HepG2 (cell line): ENCODE data around the gene ENTPD6. TPM values are rescaled to one million over a fixed set of nuclear protein-coding genes. Genes with fewer than 3 reads are reported as not detected.

Source experiments
- MAZ ChIP-seq, 2 experiments: sonication (generic) in 1 of 2; formaldehyde crosslinking in 1 of 2; IDR thresholded peaks; 2 replicates each; pipeline versions ENCODE4 v1.5.0 to v1.6.1; 2012 to 2020; ENCODE audit warnings: low read depth in 2 of 2, mild to moderate bottlenecking in 2 of 2, borderline replicate concordance in 1 of 2, improper control_type of control experiment in 1 of 2, low read length in 1 of 2, missing genetic modification reagents in 1 of 2, moderate library complexity in 1 of 2
- RARG ChIP-seq: sonication (generic); formaldehyde crosslinking; IDR thresholded peaks from 2 replicates; pipeline ENCODE4 v1.4.0; 2020; ENCODE audit warnings: low read depth, mild to moderate bottlenecking, missing genetic modification reagents
- SSRP1 ChIP-seq: IDR thresholded peaks from 2 replicates; pipeline ENCODE4 v1.6.1; 2016; ENCODE audit warnings: control low read depth
- TEAD3 ChIP-seq: optimal IDR thresholded peaks from 2 replicates; pipeline ENCODE3; 2016; ENCODE audit warnings: borderline replicate concordance
- ZEB1 ChIP-seq: IDR thresholded peaks from 2 replicates; pipeline ENCODE4 v1.6.1; 2012; ENCODE audit warnings: mild to moderate bottlenecking, low read depth, inconsistent platforms; ENCODE audit not compliant: insufficient replicate concordance
- ZNF121 ChIP-seq: sonication (generic); formaldehyde crosslinking; IDR thresholded peaks from 2 replicates; pipeline ENCODE4 v1.5.0; 2020; ENCODE audit warnings: mild to moderate bottlenecking, missing genetic modification reagents
- ZNF550 ChIP-seq: sonication (generic); formaldehyde crosslinking; IDR thresholded peaks from 2 replicates; pipeline ENCODE4 v1.4.0; 2020; ENCODE audit warnings: mild to moderate bottlenecking, missing genetic modification reagents, borderline replicate concordance
- ZSCAN30 ChIP-seq: sonication (generic); formaldehyde crosslinking; IDR thresholded peaks from 2 replicates; pipeline ENCODE4 v1.5.0; 2020; ENCODE audit warnings: mild to moderate bottlenecking, missing genetic modification reagents
- ZZZ3 ChIP-seq: sonication (generic); formaldehyde crosslinking; IDR thresholded peaks from 2 replicates; pipeline ENCODE4 v1.4.0; 2020; ENCODE audit warnings: missing genetic modification reagents, mild to moderate bottlenecking, borderline replicate concordance
- polyA plus RNA-seq, 8 experiments: library from polyadenylated mRNA; depleted of rRNA in 3 of 8; stranded (reverse) in 7 of 8; unstranded in 1 of 8; fragments of >200 nt; fragmentation: Illumina TruSeq in 4 of 8; extraction: Trizol in 4 of 8; gene quantifications; 2 replicates each; pipeline versions ENCODE4 v1.2.1 to v1.2.3, GENCODE V29; 2011 to 2016; ENCODE audit warnings: low read depth in 4 of 8, missing spikeins in 1 of 8, mixed read lengths in 1 of 8; ENCODE audit not compliant: insufficient read depth in 1 of 8
- total RNA-seq, 5 experiments: library from RNA; depleted of rRNA; stranded (reverse); fragments of >200 nt; fragmentation: Illumina TruSeq; extraction: Trizol; gene quantifications; 2 replicates each; pipeline ENCODE4 v1.2.3, GENCODE V29; 2016; ENCODE audit warnings: low read depth in 1 of 5
- TF ChIP-seq, protein P1 (sequence below), 2 experiments: sonication (generic) in 1 of 2; formaldehyde crosslinking in 1 of 2; IDR thresholded peaks; 2 replicates each; pipeline versions ENCODE4 v1.4.0 to v1.6.1; 2018 to 2020; ENCODE audit warnings: missing genetic modification reagents in 2 of 2, borderline replicate concordance in 1 of 2, low read depth in 1 of 2, mild to moderate bottlenecking in 1 of 2, missing biosample characterization in 1 of 2
- TF ChIP-seq, protein P2 (sequence below): sonication (generic); formaldehyde crosslinking; IDR thresholded peaks from 2 replicates; pipeline ENCODE4 v1.5.0; 2020; ENCODE audit warnings: mild to moderate bottlenecking, missing genetic modification reagents
- TF ChIP-seq, protein P3 (sequence below): sonication (generic); formaldehyde crosslinking; IDR thresholded peaks from 2 replicates; pipeline ENCODE4 v1.5.1; 2020; ENCODE audit warnings: missing genetic modification reagents, mild to moderate bottlenecking, borderline replicate concordance
- TF ChIP-seq, protein P4 (sequence below): sonication (generic); formaldehyde crosslinking; IDR thresholded peaks from 2 replicates; pipeline ENCODE4 v1.5.0; 2020; ENCODE audit warnings: mild to moderate bottlenecking, missing genetic modification reagents
- TF ChIP-seq, protein P5 (sequence below): sonication (generic); formaldehyde crosslinking; IDR thresholded peaks from 2 replicates; pipeline ENCODE4 v1.4.0; 2020; ENCODE audit warnings: mild to moderate bottlenecking, missing genetic modification reagents, borderline replicate concordance

Gene ENTPD6
- total and polyA plus RNA-seq, 2 of the 13 experiments (the other 11 are each of a cell fraction or from before 2014, with no cell fraction given), result 164 to 172 TPM

DNA sequence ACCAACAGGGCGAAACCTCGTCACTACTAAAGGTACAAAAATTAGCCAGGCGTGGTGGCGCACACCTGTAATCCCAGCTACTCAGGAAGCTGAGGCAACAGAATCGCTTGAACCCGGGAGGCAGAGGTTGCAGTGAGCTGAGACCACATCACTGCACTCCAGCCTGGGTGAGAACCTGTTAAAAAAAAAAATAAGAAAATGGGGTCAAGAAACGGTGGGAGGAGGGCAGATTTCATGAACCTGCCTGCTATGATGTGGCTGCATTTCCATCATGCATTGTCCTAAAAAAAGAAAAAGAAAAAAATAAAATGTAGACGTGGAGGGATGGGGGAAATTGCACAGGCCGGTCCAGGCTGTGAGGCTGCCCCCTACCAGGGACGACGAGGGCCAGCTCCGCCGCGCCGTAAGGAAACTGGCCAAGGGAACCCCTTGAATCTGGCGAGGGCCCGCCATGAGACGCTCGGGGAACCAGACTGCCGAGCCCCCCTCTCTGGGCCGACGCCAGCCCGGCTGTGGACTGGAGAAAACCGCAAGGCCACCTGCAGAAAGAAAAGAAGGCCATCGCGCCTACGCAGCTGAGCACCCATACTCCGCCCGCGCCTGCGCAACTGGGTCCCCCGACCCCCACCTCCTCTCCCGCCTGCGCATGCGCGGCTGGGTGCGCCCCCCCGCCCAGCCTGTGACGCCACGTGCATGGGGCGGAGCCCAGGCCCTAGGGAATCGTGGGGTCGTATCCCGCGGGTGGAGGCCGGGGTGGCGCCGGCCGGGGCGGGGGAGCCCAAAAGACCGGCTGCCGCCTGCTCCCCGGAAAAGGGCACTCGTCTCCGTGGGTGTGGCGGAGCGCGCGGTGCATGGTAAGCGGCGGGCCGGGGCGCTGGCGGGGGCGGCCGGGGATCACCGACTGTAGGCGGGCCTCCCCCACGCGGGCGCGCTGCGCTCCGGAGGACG is at the start of gene ENTPD6 (continued):
- TF ChIP-seq, protein P1, sequence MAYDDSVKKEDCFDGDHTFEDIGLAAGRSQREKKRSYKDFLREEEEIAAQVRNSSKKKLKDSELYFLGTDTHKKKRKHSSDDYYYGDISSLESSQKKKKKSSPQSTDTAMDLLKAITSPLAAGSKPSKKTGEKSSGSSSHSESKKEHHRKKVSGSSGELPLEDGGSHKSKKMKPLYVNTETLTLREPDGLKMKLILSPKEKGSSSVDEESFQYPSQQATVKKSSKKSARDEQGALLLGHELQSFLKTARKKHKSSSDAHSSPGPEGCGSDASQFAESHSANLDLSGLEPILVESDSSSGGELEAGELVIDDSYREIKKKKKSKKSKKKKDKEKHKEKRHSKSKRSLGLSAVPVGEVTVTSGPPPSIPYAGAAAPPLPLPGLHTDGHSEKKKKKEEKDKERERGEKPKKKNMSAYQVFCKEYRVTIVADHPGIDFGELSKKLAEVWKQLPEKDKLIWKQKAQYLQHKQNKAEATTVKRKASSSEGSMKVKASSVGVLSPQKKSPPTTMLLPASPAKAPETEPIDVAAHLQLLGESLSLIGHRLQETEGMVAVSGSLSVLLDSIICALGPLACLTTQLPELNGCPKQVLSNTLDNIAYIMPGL (CRISPR knock-in tag; IDR thresholded peaks at IDR 0.05; ENCODE audit: borderline replicate concordance in 1 of 2, low read depth in 1 of 2), result peak; percentile 94 to 98; a peak in 3 of 4 replicates
- TF ChIP-seq, protein P2, sequence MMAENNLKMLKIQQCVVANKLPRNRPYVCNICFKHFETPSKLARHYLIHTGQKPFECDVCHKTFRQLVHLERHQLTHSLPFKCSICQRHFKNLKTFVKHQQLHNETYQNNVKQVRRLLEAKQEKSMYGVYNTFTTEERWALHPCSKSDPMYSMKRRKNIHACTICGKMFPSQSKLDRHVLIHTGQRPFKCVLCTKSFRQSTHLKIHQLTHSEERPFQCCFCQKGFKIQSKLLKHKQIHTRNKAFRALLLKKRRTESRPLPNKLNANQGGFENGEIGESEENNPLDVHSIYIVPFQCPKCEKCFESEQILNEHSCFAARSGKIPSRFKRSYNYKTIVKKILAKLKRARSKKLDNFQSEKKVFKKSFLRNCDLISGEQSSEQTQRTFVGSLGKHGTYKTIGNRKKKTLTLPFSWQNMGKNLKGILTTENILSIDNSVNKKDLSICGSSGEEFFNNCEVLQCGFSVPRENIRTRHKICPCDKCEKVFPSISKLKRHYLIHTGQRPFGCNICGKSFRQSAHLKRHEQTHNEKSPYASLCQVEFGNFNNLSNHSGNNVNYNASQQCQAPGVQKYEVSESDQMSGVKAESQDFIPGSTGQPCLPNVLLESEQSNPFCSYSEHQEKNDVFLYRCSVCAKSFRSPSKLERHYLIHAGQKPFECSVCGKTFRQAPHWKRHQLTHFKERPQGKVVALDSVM (CRISPR knock-in tag), result peak; percentile 92
- peak; percentile 50 for TF ChIP-seq TEAD3 (CRISPR knock-in tag)
- no peak for TF ChIP-seq ZEB1
- TF ChIP-seq, protein P3, sequence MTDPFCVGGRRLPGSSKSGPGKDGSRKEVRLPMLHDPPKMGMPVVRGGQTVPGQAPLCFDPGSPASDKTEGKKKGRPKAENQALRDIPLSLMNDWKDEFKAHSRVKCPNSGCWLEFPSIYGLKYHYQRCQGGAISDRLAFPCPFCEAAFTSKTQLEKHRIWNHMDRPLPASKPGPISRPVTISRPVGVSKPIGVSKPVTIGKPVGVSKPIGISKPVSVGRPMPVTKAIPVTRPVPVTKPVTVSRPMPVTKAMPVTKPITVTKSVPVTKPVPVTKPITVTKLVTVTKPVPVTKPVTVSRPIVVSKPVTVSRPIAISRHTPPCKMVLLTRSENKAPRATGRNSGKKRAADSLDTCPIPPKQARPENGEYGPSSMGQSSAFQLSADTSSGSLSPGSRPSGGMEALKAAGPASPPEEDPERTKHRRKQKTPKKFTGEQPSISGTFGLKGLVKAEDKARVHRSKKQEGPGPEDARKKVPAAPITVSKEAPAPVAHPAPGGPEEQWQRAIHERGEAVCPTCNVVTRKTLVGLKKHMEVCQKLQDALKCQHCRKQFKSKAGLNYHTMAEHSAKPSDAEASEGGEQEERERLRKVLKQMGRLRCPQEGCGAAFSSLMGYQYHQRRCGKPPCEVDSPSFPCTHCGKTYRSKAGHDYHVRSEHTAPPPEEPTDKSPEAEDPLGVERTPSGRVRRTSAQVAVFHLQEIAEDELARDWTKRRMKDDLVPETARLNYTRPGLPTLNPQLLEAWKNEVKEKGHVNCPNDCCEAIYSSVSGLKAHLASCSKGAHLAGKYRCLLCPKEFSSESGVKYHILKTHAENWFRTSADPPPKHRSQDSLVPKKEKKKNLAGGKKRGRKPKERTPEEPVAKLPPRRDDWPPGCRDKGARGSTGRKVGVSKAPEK, result peak; percentile 90; the same call in 1 of the 2 replicates
- no peak for TF ChIP-seq ZNF550 (CRISPR knock-in tag)
- peak; percentile 81; the same call in 1 of the 2 replicates for TF ChIP-seq ZZZ3 (CRISPR knock-in tag)
- TF ChIP-seq, protein P4, sequence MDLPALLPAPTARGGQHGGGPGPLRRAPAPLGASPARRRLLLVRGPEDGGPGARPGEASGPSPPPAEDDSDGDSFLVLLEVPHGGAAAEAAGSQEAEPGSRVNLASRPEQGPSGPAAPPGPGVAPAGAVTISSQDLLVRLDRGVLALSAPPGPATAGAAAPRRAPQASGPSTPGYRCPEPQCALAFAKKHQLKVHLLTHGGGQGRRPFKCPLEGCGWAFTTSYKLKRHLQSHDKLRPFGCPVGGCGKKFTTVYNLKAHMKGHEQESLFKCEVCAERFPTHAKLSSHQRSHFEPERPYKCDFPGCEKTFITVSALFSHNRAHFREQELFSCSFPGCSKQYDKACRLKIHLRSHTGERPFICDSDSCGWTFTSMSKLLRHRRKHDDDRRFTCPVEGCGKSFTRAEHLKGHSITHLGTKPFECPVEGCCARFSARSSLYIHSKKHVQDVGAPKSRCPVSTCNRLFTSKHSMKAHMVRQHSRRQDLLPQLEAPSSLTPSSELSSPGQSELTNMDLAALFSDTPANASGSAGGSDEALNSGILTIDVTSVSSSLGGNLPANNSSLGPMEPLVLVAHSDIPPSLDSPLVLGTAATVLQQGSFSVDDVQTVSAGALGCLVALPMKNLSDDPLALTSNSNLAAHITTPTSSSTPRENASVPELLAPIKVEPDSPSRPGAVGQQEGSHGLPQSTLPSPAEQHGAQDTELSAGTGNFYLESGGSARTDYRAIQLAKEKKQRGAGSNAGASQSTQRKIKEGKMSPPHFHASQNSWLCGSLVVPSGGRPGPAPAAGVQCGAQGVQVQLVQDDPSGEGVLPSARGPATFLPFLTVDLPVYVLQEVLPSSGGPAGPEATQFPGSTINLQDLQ (CRISPR knock-in tag), result no peak; the same call in 1 of the 2 replicates
- TF ChIP-seq MAZ (IDR thresholded peaks at IDR 0.05; ENCODE audit: borderline replicate concordance, low read depth, low read length), result peak; percentile 99
- TF ChIP-seq MAZ (CRISPR knock-in tag; IDR thresholded peaks at IDR 0.05; ENCODE audit: low read depth), result peak; percentile 90
- 0 out of 2 replicates have a peak, but pooled peaks have one; percentile 44 for TF ChIP-seq ZNF121 (CRISPR knock-in tag)
- TF ChIP-seq RARG (CRISPR knock-in tag), result 0 out of 2 replicates have a peak, but pooled peaks have one; percentile 2
- TF ChIP-seq SSRP1 (CRISPR knock-in tag), result no peak
- TF ChIP-seq ZSCAN30 (CRISPR knock-in tag), result peak; percentile 56; the same call in 1 of the 2 replicates
- TF ChIP-seq, protein P5, sequence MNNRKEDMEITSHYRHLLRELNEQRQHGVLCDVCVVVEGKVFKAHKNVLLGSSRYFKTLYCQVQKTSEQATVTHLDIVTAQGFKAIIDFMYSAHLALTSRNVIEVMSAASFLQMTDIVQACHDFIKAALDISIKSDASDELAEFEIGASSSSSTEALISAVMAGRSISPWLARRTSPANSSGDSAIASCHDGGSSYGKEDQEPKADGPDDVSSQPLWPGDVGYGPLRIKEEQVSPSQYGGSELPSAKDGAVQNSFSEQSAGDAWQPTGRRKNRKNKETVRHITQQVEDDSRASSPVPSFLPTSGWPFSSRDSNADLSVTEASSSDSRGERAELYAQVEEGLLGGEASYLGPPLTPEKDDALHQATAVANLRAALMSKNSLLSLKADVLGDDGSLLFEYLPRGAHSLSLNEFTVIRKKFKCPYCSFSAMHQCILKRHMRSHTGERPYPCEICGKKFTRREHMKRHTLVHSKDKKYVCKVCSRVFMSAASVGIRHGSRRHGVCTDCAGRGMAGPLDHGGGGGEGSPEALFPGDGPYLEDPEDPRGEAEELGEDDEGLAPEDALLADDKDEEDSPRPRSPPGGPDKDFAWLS (CRISPR knock-in tag), result peak; percentile 91; the same call in 1 of the 2 replicates
